Kidney tubule cell (primary cell): ENCODE measurements around the gene ZNF891.

Source experiments
- DNase-seq: peaks from one replicate; pipeline ENCODE4 v3.0.0-alpha.2; 2018; ENCODE audit warnings: low spot score

ZNF891 gene

DNA sequence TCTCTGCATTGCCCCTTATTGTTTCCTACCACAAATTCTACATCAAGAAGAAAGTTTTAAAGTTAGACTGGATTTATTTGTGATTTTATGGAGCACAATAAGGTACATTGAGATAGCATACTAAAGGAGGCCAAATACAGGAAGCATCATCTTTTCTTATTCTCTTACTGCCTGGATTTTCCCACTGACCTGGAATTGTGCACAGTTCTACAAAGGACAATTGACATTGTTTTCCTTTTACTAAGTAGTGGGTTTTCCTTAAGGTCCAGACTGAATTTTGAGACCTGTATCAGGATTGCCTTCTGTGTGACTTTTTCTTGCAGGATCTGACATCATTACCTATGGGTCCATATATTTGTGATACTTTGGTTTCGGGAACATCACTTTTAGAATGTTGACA, 68.1 kb downstream of the ZNF891 start:
- no peak for DNase-seq

DNA sequence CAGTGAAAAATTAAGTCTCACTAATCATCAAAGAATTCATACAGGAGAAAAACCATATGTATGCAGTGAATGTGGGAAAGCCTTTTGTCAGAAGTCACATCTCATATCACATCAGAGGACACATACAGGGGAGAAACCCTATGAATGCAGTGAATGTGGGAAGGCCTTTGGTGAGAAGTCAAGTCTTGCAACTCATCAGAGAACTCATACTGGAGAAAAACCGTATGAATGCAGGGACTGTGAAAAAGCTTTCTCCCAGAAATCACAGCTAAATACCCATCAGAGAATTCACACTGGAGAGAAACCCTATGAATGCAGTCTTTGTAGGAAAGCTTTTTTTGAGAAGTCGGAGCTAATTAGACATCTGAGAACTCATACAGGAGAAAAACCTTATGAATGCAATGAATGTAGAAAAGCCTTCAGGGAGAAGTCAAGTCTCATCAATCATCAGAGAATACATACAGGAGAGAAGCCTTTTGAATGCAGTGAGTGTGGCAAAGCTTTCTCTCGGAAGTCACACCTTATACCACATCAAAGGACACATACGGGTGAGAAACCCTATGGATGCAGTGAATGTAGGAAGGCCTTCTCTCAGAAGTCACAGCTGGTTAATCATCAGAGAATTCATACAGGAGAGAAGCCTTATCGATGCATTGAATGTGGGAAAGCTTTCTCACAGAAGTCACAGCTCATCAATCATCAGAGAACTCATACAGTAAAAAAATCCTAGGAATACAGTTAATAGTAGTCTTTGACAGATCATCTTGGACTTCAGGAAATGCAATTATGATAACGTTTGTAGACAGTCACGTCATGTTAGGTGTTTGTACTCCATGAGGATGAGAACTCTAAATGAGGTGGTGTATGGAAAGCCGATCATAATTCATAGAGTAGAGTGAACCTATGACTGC, 71.6 kb downstream of the ZNF891 start:
- no peak for DNase-seq

DNA sequence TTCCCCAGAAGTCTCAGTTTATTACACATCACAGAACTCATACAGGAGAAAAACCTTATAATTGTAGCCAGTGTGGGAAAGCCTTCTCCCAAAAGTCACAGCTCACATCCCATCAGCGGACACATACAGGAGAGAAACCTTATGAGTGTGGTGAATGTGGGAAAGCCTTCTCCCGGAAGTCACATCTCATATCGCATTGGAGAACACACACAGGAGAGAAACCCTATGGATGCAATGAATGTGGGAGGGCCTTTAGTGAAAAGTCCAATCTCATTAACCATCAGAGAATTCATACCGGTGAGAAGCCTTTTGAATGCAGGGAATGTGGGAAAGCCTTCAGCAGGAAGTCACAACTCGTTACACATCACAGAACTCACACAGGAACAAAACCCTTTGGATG, 72.6 kb downstream of the ZNF891 start:
- no peak for DNase-seq
